Measurements from ENCODE around the gene CTBP2.

GRCh38 chr10:125116041-125116649, 44.2 kb downstream of the CTBP2 start:
- TF ChIP-seq CTCF (conservative IDR thresholded peaks at IDR 0.05): no peak
- TF ChIP-seq ZFX (IDR thresholded peaks at IDR 0.05): no peak

Data from C4-2B (cell line).